SU-DHL-6 (cell line): ENCODE measurements around the gene KDM4B.
"Not testable (repeated sequence)": the region's sequence is repeated elsewhere in the genome, so short reads cannot be mapped to it uniquely, and the experiment has no call there.

Experiments used
- EZH2phosphoT487 ChIP-seq: fragments of 200-600 bp; sonication (generic), shearing (Covaris generic); conservative IDR thresholded peaks from 2 replicates; pipeline ENCODE4 v1.6.1; 2018; ENCODE audit warnings: mild to moderate bottlenecking, antibody characterized with exemption, low read length, moderate library complexity, mixed read lengths
- TF ChIP-seq, protein P1 (sequence below): fragments of 200-600 bp; sonication (generic); IDR thresholded peaks from one replicate; pipeline ENCODE4 v1.5.1; 2017; ENCODE audit warnings: antibody characterized with exemption, mild to moderate bottlenecking, low read length, moderate library complexity; ENCODE audit not compliant: insufficient read depth, poor library complexity, severe bottlenecking

DNA sequence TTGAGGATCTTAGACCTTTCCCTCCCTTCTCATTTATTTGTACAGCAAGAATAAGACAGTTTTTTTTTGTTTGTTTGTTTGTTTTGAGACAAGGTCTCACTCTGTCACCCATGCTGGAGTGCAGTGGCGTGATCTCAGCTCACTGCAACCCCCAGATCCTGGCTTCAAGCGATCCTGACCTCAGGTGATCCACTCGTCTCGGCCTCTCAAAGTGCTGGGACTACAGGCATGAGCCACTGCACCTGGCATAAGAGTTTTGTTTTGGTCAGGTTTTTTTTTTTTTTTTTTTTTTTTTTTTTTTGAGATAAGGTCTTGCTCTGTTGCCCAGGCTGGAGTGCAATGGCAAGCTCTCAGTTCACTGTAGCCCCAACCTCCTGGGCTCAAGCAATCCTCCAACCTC is 30.5 kb upstream of the KDM4B start:
- TF ChIP-seq, protein P1, sequence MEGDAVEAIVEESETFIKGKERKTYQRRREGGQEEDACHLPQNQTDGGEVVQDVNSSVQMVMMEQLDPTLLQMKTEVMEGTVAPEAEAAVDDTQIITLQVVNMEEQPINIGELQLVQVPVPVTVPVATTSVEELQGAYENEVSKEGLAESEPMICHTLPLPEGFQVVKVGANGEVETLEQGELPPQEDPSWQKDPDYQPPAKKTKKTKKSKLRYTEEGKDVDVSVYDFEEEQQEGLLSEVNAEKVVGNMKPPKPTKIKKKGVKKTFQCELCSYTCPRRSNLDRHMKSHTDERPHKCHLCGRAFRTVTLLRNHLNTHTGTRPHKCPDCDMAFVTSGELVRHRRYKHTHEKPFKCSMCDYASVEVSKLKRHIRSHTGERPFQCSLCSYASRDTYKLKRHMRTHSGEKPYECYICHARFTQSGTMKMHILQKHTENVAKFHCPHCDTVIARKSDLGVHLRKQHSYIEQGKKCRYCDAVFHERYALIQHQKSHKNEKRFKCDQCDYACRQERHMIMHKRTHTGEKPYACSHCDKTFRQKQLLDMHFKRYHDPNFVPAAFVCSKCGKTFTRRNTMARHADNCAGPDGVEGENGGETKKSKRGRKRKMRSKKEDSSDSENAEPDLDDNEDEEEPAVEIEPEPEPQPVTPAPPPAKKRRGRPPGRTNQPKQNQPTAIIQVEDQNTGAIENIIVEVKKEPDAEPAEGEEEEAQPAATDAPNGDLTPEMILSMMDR, result not testable (repeated sequence)
- TF ChIP-seq EZH2phosphoT487, result not testable (repeated sequence)
